ENCODE measurements around the gene ZNF366.
A peak's percentile ranks its signal among the peaks of the same experiment; 100 is the strongest.

Gene ZNF366

DNA sequence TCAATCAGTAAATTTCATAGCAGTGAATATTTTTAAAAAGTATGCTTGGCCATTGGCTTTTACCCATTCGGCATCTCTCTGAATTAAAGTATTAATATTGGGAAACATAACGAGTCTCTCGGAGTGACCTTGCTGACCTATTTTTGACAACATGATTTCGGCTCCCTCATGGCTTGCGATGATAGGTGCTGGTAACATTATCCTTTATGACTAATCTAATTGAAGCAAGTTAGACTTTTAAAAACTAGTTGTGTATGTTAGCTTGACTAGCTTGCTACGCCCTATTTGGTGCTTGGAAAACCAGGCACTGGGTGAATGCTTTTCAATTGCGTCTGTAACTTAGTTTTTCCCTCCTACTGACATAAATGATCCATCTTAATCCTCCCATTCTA is 1.1 kb downstream of the ZNF366 start:
- TF ChIP-seq, protein P1, sequence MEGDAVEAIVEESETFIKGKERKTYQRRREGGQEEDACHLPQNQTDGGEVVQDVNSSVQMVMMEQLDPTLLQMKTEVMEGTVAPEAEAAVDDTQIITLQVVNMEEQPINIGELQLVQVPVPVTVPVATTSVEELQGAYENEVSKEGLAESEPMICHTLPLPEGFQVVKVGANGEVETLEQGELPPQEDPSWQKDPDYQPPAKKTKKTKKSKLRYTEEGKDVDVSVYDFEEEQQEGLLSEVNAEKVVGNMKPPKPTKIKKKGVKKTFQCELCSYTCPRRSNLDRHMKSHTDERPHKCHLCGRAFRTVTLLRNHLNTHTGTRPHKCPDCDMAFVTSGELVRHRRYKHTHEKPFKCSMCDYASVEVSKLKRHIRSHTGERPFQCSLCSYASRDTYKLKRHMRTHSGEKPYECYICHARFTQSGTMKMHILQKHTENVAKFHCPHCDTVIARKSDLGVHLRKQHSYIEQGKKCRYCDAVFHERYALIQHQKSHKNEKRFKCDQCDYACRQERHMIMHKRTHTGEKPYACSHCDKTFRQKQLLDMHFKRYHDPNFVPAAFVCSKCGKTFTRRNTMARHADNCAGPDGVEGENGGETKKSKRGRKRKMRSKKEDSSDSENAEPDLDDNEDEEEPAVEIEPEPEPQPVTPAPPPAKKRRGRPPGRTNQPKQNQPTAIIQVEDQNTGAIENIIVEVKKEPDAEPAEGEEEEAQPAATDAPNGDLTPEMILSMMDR (IDR thresholded peaks at IDR 0.05; ENCODE audit: low read depth, low read length, missing control alignments): no peak
- DNase-seq: no peak
- H3K36me3 ChIP-seq (replicated peaks): no peaks in the 10 kb centered on the region
- H3K27me3 ChIP-seq (replicated peaks): no peaks in the 10 kb centered on the region
- no peak overlapping the region for H3K4me3 ChIP-seq (ENCODE audit: low read depth, low read length)
- H3K27ac ChIP-seq: no peak overlapping the region
- in situ Hi-C loops (cut with HindIII; ENCODE audit: low pct_ligation_motif_present, low sequenced_read_pairs): no loop called here

DNA sequence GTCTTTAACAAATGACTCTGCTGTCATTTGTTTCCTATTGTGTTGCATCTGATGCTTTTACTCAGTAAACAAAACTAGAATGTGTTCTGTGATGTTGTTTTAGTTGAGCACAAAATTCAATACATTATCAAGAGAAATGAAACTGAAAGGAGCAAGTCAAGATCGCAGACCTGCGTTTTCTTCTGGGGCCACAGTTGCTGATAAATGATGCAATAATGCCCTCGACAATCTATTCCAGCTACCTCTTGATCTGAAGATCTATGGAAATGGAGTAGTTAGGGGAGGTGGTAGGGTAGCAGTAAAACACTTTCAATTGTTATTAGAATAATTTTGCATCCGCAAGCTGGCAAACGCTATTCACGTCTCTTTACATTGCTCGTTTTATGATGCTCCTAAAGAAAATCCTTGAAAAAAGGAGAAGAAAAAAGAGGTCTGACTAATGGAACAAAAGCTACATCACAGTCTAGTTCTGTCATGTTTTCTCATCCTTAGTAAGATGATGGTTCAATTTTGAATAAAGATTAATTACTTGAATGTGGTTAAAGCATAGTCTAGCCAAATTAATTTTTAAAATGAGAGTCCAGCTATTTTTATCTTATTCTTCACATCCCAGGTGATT is 1.6 kb downstream of the ZNF366 start:
- no peak overlapping the region for H3K4me3 ChIP-seq (ENCODE audit: low read depth, low read length)
- no peak for DNase-seq
- no peaks in the 10 kb centered on the region for H3K36me3 ChIP-seq (replicated peaks)
- H3K27me3 ChIP-seq (replicated peaks): no peaks in the 10 kb centered on the region
- H3K27ac ChIP-seq: no peak overlapping the region
- TF ChIP-seq, protein P1 (IDR thresholded peaks at IDR 0.05; ENCODE audit: low read depth, low read length, missing control alignments): no peak
- in situ Hi-C loops (cut with HindIII; ENCODE audit: low pct_ligation_motif_present, low sequenced_read_pairs): no loop called here

DNA sequence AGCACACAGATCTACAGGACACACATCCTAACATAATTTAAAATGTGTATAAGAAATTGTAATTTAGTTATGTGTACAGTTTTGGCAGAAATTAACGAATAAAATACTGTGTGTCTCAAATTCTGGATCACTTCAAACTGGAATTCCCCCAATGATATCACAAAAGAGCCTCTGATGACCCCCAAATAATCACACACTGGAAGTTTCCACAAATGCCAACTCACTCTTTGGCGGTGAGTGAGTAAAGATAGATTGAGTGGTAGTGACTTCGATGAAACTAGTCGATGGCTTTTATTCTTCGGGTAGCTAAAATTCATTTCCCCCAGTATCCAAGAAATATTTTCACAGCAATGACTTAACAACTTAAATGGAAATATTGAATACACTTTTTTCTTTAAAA is 2.2 kb downstream of the ZNF366 start:
- H3K4me3 ChIP-seq (ENCODE audit: low read depth, low read length): no peak overlapping the region
- in situ Hi-C loops (cut with HindIII; ENCODE audit: low pct_ligation_motif_present, low sequenced_read_pairs): no loop called here
- no peaks in the 10 kb centered on the region for H3K27me3 ChIP-seq (replicated peaks)
- no peak overlapping the region for H3K27ac ChIP-seq
- no peak for DNase-seq
- no peaks in the 10 kb centered on the region for H3K36me3 ChIP-seq (replicated peaks)
- TF ChIP-seq, protein P1 (IDR thresholded peaks at IDR 0.05; ENCODE audit: low read depth, low read length, missing control alignments): no peak

DNA sequence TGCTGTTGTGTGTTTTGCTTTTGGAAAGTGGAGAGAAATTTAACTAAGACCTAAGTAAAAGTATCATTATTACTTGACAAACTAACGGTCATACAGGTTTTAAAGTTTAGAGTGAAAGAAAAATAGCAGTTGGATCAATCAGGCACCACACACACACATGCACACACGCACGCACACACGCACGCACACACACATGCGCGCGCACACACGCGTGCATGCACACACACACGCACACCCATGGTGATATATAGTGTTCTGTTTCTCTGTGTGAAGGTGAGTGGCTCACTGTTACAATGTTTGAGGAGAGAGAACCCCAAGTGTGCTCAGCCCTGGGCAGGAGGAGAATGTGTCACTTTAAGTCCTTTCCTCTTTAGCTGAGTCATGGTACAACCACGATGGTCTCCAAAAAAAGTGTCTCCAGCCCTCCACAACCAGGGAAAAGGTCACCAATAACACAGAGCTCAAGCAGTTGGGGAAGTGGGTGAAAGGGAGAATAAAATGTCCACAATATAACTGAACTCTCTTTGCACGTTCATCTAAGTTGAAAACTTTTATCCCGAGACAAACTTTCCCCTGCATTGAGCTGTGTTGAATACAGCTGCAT is 3.2 kb downstream of the ZNF366 start:
- Histone ChIP-seq H3K4me3 (ENCODE audit: low read depth, low read length) (no peak overlapping the region), H3K36me3 (replicated peaks) (no peaks in the 10 kb centered on the region), H3K27me3 (replicated peaks) (no peaks in the 10 kb centered on the region), H3K27ac (peak overlapping the region; percentile 37)
- in situ Hi-C loops (cut with HindIII; ENCODE audit: low pct_ligation_motif_present, low sequenced_read_pairs): no loop called here
- peak; percentile 20 for DNase-seq
- TF ChIP-seq, protein P1 (IDR thresholded peaks at IDR 0.05; ENCODE audit: low read depth, low read length, missing control alignments): no peak

DNA sequence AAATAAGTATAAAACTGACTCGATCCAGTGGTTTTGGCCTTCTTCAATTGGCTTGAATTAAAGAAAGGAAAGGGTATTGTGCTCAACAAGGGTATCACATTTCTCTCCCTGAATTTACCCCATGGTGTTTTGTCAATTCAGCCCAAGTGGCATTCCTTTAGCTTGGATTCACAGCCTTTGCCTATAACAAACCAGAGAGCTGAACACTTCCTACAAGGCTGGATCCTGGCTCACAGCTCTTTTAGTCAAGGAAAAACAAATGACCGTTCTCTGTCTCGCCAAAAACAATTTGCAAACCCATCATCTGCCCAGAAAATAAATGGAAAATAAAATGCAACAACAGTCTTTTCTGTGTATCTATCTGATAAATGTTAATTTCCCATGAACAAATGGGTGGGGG is 5.7 kb downstream of the ZNF366 start:
- DNase-seq: no peak
- in situ Hi-C loops (cut with HindIII; ENCODE audit: low pct_ligation_motif_present, low sequenced_read_pairs): no loop called here
- no peaks in the 10 kb centered on the region for H3K36me3 ChIP-seq (replicated peaks)
- H3K27me3 ChIP-seq (replicated peaks): no peaks in the 10 kb centered on the region
- TF ChIP-seq, protein P1 (IDR thresholded peaks at IDR 0.05; ENCODE audit: low read depth, low read length, missing control alignments): no peak
- H3K4me3 ChIP-seq (ENCODE audit: low read depth, low read length): no peak overlapping the region
- H3K27ac ChIP-seq: no peak overlapping the region

DNA sequence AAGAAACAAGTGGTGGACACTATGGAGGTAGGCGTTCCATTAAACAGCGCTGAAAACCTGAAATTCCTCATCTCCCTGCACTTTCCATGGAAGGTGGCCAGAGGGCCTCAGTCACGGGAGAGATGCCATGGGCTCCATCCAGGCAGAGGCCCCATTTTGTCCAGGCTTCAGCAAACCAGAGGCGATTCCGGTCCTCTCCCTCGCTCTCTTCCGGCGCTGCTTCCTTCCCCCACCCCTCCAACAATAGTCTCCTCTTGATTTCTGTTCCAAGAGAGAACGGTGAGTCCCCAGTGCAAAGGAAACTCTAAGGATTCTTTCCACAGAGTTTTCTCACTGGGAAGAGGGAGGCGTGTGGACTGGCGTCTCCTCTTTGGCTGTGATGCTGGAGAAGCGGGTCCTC is 7.5 kb downstream of the ZNF366 start:
- no peak overlapping the region for H3K4me3 ChIP-seq (ENCODE audit: low read depth, low read length)
- TF ChIP-seq, protein P1 (IDR thresholded peaks at IDR 0.05; ENCODE audit: low read depth, low read length, missing control alignments): no peak

More for the DNA sequence above, 7.5 kb downstream of the ZNF366 start:
- in situ Hi-C loops (cut with HindIII; ENCODE audit: low pct_ligation_motif_present, low sequenced_read_pairs): no loop called here
- H3K36me3 ChIP-seq (replicated peaks): no peaks in the 10 kb centered on the region
- no peak overlapping the region for H3K27ac ChIP-seq
- DNase-seq: no peak
- no peaks in the 10 kb centered on the region for H3K27me3 ChIP-seq (replicated peaks)
